GM12872 (cell line): Measurements from ENCODE around the gene GRK1.

Experiments
- TF ChIP-seq, protein P1 (sequence below): IDR thresholded peaks from 3 replicates; pipeline ENCODE4 v1.5.1; 2011; ENCODE audit warnings: low read depth, mild to moderate bottlenecking, low read length, moderate library complexity; ENCODE audit not compliant: insufficient read depth

GRK1 gene

GRCh38 chr13:113654591-113655345 is 12.3 kb upstream of the GRK1 start:
- TF ChIP-seq, protein P1, sequence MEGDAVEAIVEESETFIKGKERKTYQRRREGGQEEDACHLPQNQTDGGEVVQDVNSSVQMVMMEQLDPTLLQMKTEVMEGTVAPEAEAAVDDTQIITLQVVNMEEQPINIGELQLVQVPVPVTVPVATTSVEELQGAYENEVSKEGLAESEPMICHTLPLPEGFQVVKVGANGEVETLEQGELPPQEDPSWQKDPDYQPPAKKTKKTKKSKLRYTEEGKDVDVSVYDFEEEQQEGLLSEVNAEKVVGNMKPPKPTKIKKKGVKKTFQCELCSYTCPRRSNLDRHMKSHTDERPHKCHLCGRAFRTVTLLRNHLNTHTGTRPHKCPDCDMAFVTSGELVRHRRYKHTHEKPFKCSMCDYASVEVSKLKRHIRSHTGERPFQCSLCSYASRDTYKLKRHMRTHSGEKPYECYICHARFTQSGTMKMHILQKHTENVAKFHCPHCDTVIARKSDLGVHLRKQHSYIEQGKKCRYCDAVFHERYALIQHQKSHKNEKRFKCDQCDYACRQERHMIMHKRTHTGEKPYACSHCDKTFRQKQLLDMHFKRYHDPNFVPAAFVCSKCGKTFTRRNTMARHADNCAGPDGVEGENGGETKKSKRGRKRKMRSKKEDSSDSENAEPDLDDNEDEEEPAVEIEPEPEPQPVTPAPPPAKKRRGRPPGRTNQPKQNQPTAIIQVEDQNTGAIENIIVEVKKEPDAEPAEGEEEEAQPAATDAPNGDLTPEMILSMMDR = no peak

GRCh38 chr13:113655346-113656002 is 11.5 kb upstream of the GRK1 start:
- TF ChIP-seq, protein P1 = no peak

GRCh38 chr13:113656003-113656588 is 10.9 kb upstream of the GRK1 start:
- TF ChIP-seq, protein P1 = no peak

GRCh38 chr13:113656831-113657671 is 10.0 kb upstream of the GRK1 start:
- TF ChIP-seq, protein P1 = no peak

- TF ChIP-seq, protein P1 = no peak
Observed at GRCh38 chr13:113657851-113658741, 8.9 kb upstream of the GRK1 start, which contains the start of gene ATP4B. TSS of gene ATP4B (minus strand) at chr13:113658198. CDS start at chr13:113658144, 54 bp downstream.

DNA sequence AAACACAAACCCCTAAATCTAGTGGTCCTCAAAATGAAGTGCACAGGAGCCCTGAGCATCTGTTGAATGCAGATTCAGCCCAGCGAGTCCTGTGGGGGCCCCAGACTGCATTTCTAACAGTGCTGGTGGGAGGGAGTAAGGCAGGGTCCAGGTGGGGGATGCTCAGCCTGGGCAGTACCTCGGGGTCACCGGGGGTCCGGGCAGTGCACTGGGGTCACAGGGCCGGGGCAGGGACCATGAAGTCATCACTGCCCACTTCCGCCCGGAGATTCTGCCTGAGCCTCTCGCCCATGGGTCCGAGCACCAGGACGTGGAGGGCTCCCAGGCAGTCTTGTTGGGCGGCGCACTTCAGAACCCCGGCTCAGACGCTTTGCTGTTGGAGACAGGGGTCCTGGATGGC is 8.2 kb upstream of the GRK1 start:
- TF ChIP-seq, protein P1 = no peak
